OCI-LY1 (cell line): Measurements from ENCODE around the gene PTPRA.
A peak's percentile ranks its signal among the peaks of the same experiment; 100 is the strongest.

Experiments
- H2AFZ ChIP-seq: fragments of 200-600 bp; sonication (generic), shearing (Covaris generic); 2 replicates; pipeline ENCODE4 v1.6.0; 2014; ENCODE audit warnings: antibody characterized with exemption, mild to moderate bottlenecking, low read length
- H3F3A ChIP-seq: fragments of 200-600 bp; sonication (generic), shearing (Covaris generic); 2 replicates; pipeline ENCODE4 v1.6.0; 2014; ENCODE audit warnings: mild to moderate bottlenecking, antibody characterized with exemption, low read length, moderate library complexity; ENCODE audit not compliant: insufficient read depth
- H3K27ac ChIP-seq: fragments of 200-600 bp; sonication (generic); 2 replicates; pipeline ENCODE4 v1.5.1; 2014; ENCODE audit warnings: low read length, mixed run types, mild to moderate bottlenecking, low read depth; ENCODE audit not compliant: poor library complexity, severe bottlenecking
- H3K27me3 ChIP-seq: fragments of 200-600 bp; sonication (generic); 2 replicates; pipeline ENCODE4 v1.6.0; 2014; ENCODE audit warnings: antibody characterized with exemption, mild to moderate bottlenecking, low read length, moderate library complexity; ENCODE audit not compliant: insufficient read depth
- H3K36me3 ChIP-seq: fragments of 200-600 bp; sonication (generic); 2 replicates; pipeline ENCODE4 v1.6.1; 2014; ENCODE audit warnings: mild to moderate bottlenecking, antibody characterized with exemption, low read length, moderate library complexity, mixed read lengths; ENCODE audit not compliant: insufficient read depth
- H3K4me1 ChIP-seq: fragments of 200-600 bp; sonication (generic); 2 replicates; pipeline ENCODE4 v1.5.1; 2014; ENCODE audit warnings: mild to moderate bottlenecking, low read length, moderate library complexity; ENCODE audit not compliant: insufficient read depth, severe bottlenecking
- H3K4me2 ChIP-seq: fragments of 200-600 bp; sonication (generic), shearing (Covaris generic); 2 replicates; pipeline ENCODE4 v1.6.1; 2014; ENCODE audit warnings: low read length
- H3K4me3 ChIP-seq: fragments of 200-600 bp; sonication (generic); 2 replicates; pipeline ENCODE4 v1.5.1; 2014; ENCODE audit warnings: low read length, low read depth, mild to moderate bottlenecking, mixed read lengths; ENCODE audit not compliant: poor library complexity, severe bottlenecking
- H3K79me2 ChIP-seq: fragments of 200-600 bp; shearing (Covaris generic); 2 replicates; pipeline ENCODE4 v1.6.1; 2016; ENCODE audit warnings: mixed run types, low read length, mixed read lengths; ENCODE audit not compliant: insufficient read depth
- H3K9ac ChIP-seq: fragments of 200-600 bp; sonication (generic), shearing (Covaris generic); 2 replicates; pipeline ENCODE4 v1.6.1; 2014; ENCODE audit warnings: mild to moderate bottlenecking, low read length, mixed read lengths
- H3K9me2 ChIP-seq: fragments of 200-600 bp; sonication (generic), shearing (Covaris generic); 2 replicates; pipeline ENCODE4 v1.6.1; 2014; ENCODE audit warnings: low read depth, mild to moderate bottlenecking, low read length, mixed read lengths
- H3K9me3 ChIP-seq: fragments of 200-600 bp; shearing (Covaris generic); 2 replicates; pipeline ENCODE4 v1.6.1; 2014; ENCODE audit warnings: low read length, mixed read lengths
- H4K20me1 ChIP-seq: fragments of 200-600 bp; sonication (generic), shearing (Covaris generic); 2 replicates; pipeline ENCODE4 v1.6.0; 2016; ENCODE audit warnings: mild to moderate bottlenecking, low read length; ENCODE audit not compliant: insufficient read depth
- EZH2 ChIP-seq: fragments of 200-600 bp; sonication (generic), shearing (Covaris generic); IDR thresholded peaks from 2 replicates; pipeline ENCODE4 v1.8.0; 2017; ENCODE audit warnings: borderline replicate concordance, mixed run types, mild to moderate bottlenecking, antibody characterized with exemption, low read length, moderate library complexity, mixed read lengths
- TF ChIP-seq, protein P1 (sequence below): fragments of 200-600 bp; sonication (generic), shearing (Covaris generic); IDR thresholded peaks from 2 replicates; pipeline ENCODE4 v1.5.1; 2017; ENCODE audit warnings: mild to moderate bottlenecking, antibody characterized with exemption, low read length, moderate library complexity, mixed read lengths

The PTPRA gene

DNA sequence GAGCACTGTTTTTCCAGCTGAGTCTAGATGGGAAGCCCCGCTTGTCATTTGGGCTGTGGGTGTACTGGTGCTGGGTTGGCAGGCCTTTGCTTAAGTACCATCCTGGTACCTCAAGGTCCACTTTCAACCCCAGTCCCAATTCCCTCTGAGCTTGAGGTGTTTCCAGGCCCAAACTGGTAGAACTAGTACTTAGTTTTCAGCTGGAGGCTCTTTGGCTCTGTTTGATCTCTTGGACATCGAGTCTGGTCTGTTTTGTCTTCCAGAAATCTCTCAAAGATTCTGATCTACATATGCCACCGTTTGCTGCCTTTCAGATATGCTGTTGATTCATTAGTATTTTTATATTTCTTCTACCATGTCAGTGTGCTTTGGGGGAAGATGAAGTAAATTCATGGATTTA is 108.4 kb downstream of the PTPRA start:
- Histone ChIP-seq H3K4me3 (no peak overlapping the region), H4K20me1 (no peaks in the 10 kb centered on the region), H2AFZ (no peak overlapping the region), H3K79me2 (no peaks in the 10 kb centered on the region), H3K9me2 (no peaks in the 10 kb centered on the region), H3F3A (no peaks in the 10 kb centered on the region), H3K9me3 (no peaks in the 10 kb centered on the region), H3K4me2 (no peak overlapping the region), H3K27ac (no peak overlapping the region), H3K27me3 (no peaks in the 10 kb centered on the region), H3K4me1 (peaks cover 17% of the 10 kb centered on the region), H3K9ac (no peak overlapping the region), H3K36me3 (no peaks in the 10 kb centered on the region; the same call in 1 of the 2 replicates)
- no peak for TF ChIP-seq EZH2
- TF ChIP-seq, protein P1, sequence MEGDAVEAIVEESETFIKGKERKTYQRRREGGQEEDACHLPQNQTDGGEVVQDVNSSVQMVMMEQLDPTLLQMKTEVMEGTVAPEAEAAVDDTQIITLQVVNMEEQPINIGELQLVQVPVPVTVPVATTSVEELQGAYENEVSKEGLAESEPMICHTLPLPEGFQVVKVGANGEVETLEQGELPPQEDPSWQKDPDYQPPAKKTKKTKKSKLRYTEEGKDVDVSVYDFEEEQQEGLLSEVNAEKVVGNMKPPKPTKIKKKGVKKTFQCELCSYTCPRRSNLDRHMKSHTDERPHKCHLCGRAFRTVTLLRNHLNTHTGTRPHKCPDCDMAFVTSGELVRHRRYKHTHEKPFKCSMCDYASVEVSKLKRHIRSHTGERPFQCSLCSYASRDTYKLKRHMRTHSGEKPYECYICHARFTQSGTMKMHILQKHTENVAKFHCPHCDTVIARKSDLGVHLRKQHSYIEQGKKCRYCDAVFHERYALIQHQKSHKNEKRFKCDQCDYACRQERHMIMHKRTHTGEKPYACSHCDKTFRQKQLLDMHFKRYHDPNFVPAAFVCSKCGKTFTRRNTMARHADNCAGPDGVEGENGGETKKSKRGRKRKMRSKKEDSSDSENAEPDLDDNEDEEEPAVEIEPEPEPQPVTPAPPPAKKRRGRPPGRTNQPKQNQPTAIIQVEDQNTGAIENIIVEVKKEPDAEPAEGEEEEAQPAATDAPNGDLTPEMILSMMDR = no peak

DNA sequence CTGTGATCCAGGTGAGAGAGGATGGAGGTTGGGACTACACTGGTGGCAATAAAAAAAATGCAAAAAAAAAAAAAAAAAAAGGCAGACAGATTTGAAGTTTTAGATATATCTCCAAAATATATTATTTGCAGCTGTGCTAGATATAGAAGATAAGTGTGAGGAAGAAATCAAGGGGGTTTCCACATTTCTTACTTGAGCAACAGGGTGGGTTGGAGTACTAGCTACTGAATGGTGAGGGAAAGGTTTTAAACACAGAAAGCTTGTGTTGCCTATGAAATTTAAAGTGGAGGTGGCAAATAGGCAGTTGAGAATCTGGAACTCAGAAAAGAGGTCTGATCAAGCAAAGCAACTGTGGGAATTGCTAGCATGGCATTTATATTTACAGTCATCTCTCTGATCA is 110.2 kb downstream of the PTPRA start:
- Histone ChIP-seq H3K9me3 (no peaks in the 10 kb centered on the region), H3K27ac (peak overlapping the region; percentile 2), H3K4me1 (peaks cover 17% of the 10 kb centered on the region), H2AFZ (no peak overlapping the region), H3K9me2 (no peaks in the 10 kb centered on the region), H3K27me3 (no peaks in the 10 kb centered on the region), H3K4me3 (no peak overlapping the region), H3K36me3 (peaks cover 16% of the 10 kb centered on the region; the same call in 1 of the 2 replicates), H3F3A (no peaks in the 10 kb centered on the region), H3K4me2 (peak overlapping the region; percentile 12; the same call in 1 of the 2 replicates), H3K79me2 (no peaks in the 10 kb centered on the region), H4K20me1 (no peaks in the 10 kb centered on the region), H3K9ac (no peak overlapping the region; the same call in 1 of the 2 replicates)
- no peak for TF ChIP-seq EZH2
- TF ChIP-seq, protein P1 = no peak

DNA sequence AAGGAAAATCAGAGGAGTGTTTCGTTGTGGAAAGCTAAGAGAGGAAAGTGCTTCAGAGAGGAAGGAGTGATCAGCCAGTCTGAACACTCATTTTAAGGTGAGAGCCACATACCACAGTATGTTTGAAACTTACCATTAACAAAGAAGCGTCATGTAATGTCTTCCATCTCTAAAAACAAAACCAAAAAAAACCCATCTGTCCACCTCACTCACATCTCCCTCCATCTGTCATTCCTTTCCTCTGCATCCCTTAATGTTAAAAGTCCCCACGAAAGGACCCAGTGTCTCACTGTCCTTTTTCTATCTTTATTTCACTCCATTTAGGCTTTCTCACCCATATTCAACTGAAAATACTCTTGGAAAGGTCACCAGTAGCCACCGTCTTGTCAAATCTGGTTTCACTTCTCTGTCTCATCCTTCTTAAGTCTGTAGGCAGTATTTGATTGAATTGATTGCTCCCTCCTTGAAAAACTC is 110.8 kb downstream of the PTPRA start:
- H2AFZ ChIP-seq = no peak overlapping the region
- H3K9ac ChIP-seq = peak overlapping the region; percentile 7; the same call in 1 of the 2 replicates
- no peaks in the 10 kb centered on the region for H3F3A ChIP-seq
- no peak for TF ChIP-seq EZH2
- TF ChIP-seq, protein P1 = no peak
- H3K27me3 ChIP-seq = no peaks in the 10 kb centered on the region
- no peaks in the 10 kb centered on the region for H3K9me2 ChIP-seq
- H3K27ac ChIP-seq = peak overlapping the region; percentile 2
- no peaks in the 10 kb centered on the region for H4K20me1 ChIP-seq
- no peaks in the 10 kb centered on the region for H3K79me2 ChIP-seq
- H3K9me3 ChIP-seq = no peaks in the 10 kb centered on the region
- peaks cover 17% of the 10 kb centered on the region for H3K4me1 ChIP-seq
- peaks cover 21% of the 10 kb centered on the region; the same call in 1 of the 2 replicates for H3K36me3 ChIP-seq
- no peak overlapping the region for H3K4me3 ChIP-seq
- peak overlapping the region; percentile 12; the same call in 1 of the 2 replicates for H3K4me2 ChIP-seq
